ENCODE data around the gene OPA3. TPM values are rescaled to one million over a fixed set of nuclear protein-coding genes. Genes with fewer than 3 reads are reported as not detected.

Gene OPA3
- polyA plus RNA-seq, 1 donor (not counting 4 experiments of a cell fraction or from before 2014, with no cell fraction given): 11.9 TPM

GRCh38 chr19:45578861-45579260 lies 5.7 kb downstream of the OPA3 start:
- Histone ChIP-seq H3K4me2 (ENCODE audit: control insufficient read depth, extremely low read depth, insufficient read depth, low read depth, low read length) (peak overlapping the region; percentile 45), H2AFZ (ENCODE audit: control insufficient read depth, low read length) (peak overlapping the region; percentile 6), H3K36me3 (ENCODE audit: control insufficient read depth in 2 of 2, extremely low read depth in 1 of 2, insufficient read depth in 2 of 2, low read length in 2 of 2) (peaks cover 0 to 5% of the 10 kb centered on the region in 2 experiments), H4K20me1 (ENCODE audit: control insufficient read depth, extremely low read depth, insufficient read depth, low read length) (no peaks in the 10 kb centered on the region), H3K9me3 (ENCODE audit: control insufficient read depth, low read depth, low read length) (no peaks in the 10 kb centered on the region), H3K79me2 (ENCODE audit: control insufficient read depth, insufficient read depth, low read length) (peaks cover 33% of the 10 kb centered on the region), H3K27ac (ENCODE audit: control insufficient read depth, insufficient read depth, low read length) (peak overlapping the region; percentile 76), H3K27me3 (ENCODE audit: control insufficient read depth, extremely low read depth, insufficient read depth, low read length) (no peaks in the 10 kb centered on the region), H3K4me1 (ENCODE audit: control insufficient read depth, extremely low read depth, insufficient read depth, low read length) (peaks cover 36% of the 10 kb centered on the region), H3K9ac (ENCODE audit: control insufficient read depth, extremely low read depth, insufficient read depth, low read length) (peak overlapping the region; percentile 44), H3K4me3 (ENCODE audit: control insufficient read depth in 2 of 3, extremely low read depth in 1 of 3, insufficient read depth in 2 of 3, low read depth in 1 of 3, low read length in 3 of 3) (peak overlapping the region in 1 of 3 experiments; percentile 27), H3K9me1 (ENCODE audit: control insufficient read depth, extremely low read depth, insufficient read depth, low read length) (no peaks in the 10 kb centered on the region)
- no peak for DNase-seq (ENCODE audit: low read depth, low spot score)
- no peak for FAIRE-seq
- TF ChIP-seq EZH2 (IDR thresholded peaks at IDR 0.05; ENCODE audit: low read length) (no peak), CTCF (optimal IDR thresholded peaks at IDR 0.05 in 1 of 3, IDR thresholded peaks at IDR 0.05 in 1 of 3, conservative IDR thresholded peaks at IDR 0.05 in 1 of 3; ENCODE audit: extremely low read depth in 1 of 3, insufficient read depth in 2 of 3, low read length in 3 of 3) (peak in 1 of 3 experiments; percentile 11)
- dilution Hi-C loops (cut with MboI; ENCODE audit: extremely low pct_ligation_motif_present, low sequenced_read_pairs): no loop called here

GRCh38 chr19:45577111-45577905 lies 7.3 kb downstream of the OPA3 start:
- H3K9ac ChIP-seq (ENCODE audit: control insufficient read depth, extremely low read depth, insufficient read depth, low read length): peak overlapping the region; percentile 67
- peak overlapping the region; percentile 71 for H3K4me2 ChIP-seq (ENCODE audit: control insufficient read depth, extremely low read depth, insufficient read depth, low read depth, low read length)
- H3K27ac ChIP-seq (ENCODE audit: control insufficient read depth, insufficient read depth, low read length): peak overlapping the region; percentile 96
- H3K9me3 ChIP-seq (ENCODE audit: control insufficient read depth, low read depth, low read length): no peaks in the 10 kb centered on the region
- H3K4me3 ChIP-seq (ENCODE audit: control insufficient read depth in 2 of 3, extremely low read depth in 1 of 3, insufficient read depth in 2 of 3, low read depth in 1 of 3, low read length in 3 of 3): peak overlapping the region in 1 of 3 experiments; percentile 28
- H3K9me1 ChIP-seq (ENCODE audit: control insufficient read depth, extremely low read depth, insufficient read depth, low read length): no peaks in the 10 kb centered on the region
- peak; percentile 76 for DNase-seq (ENCODE audit: low read depth, low spot score)
- no peaks in the 10 kb centered on the region for H4K20me1 ChIP-seq (ENCODE audit: control insufficient read depth, extremely low read depth, insufficient read depth, low read length)
- peaks cover 0 to 5% of the 10 kb centered on the region in 2 experiments for H3K36me3 ChIP-seq (ENCODE audit: control insufficient read depth in 2 of 2, extremely low read depth in 1 of 2, insufficient read depth in 2 of 2, low read length in 2 of 2)
- dilution Hi-C loops (cut with MboI; ENCODE audit: extremely low pct_ligation_motif_present, low sequenced_read_pairs): no loop called here
- H3K27me3 ChIP-seq (ENCODE audit: control insufficient read depth, extremely low read depth, insufficient read depth, low read length): no peaks in the 10 kb centered on the region
- H3K4me1 ChIP-seq (ENCODE audit: control insufficient read depth, extremely low read depth, insufficient read depth, low read length): peaks cover 36% of the 10 kb centered on the region
- TF ChIP-seq CTCF (optimal IDR thresholded peaks at IDR 0.05 in 1 of 3, IDR thresholded peaks at IDR 0.05 in 1 of 3, conservative IDR thresholded peaks at IDR 0.05 in 1 of 3; ENCODE audit: extremely low read depth in 1 of 3, insufficient read depth in 2 of 3, low read length in 3 of 3) (no peak), EZH2 (IDR thresholded peaks at IDR 0.05; ENCODE audit: low read length) (no peak)
- H3K79me2 ChIP-seq (ENCODE audit: control insufficient read depth, insufficient read depth, low read length): peaks cover 29% of the 10 kb centered on the region
- FAIRE-seq: peak; percentile 94
- no peak overlapping the region for H2AFZ ChIP-seq (ENCODE audit: control insufficient read depth, low read length)

All from keratinocyte (primary cell).